ENCODE measurements around the gene TMC5. TPM values are rescaled to one million over a fixed set of nuclear protein-coding genes. Genes with fewer than 3 reads are reported as not detected.

The TMC5 gene
- total and polyA plus RNA-seq, 2 of the 13 experiments (the other 11 are each of a cell fraction or from before 2014, with no cell fraction given): 0.09 to 0.41 TPM

DNA sequence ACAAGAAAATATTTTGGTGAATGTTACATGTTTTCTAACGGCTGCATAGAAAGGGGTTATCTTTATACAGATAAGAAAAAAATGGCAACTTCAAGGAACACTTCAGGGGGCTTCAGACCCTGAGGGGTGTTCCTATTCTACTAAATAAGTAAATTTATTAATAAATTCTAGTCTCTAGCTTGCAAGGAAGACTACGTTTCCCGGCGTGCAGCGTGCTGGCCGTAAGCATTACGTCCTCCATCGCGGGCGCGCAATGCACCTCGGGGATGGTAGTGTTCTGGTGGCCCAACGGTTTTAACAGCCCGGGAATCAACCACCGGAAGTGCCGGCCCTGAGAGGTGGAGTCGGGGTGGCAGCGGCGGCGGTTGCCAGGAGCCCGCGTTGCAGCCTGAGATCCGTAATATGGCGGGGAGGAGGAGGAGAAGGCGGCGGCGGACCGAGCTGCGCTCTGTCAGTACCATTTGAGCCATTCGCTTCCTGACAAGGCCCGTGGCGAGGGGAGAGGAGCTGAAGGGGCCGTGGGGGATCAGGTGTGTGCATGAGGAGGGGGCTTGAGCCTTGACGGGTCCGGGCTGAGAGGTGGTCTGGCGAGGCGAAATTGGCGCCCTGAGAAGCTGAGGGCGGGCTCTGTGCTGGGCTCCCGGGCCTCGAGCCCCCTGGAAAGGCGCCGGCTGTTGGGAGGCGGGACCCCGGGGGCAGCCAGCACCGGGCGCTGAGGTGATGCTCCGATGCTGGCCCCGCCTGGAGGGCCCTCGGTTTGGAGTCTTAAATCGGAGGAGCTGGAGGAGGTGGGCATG lies 106.1 kb downstream of the TMC5 start, which contains the start of gene CCP110 (continued):
- TF ChIP-seq, protein P1, sequence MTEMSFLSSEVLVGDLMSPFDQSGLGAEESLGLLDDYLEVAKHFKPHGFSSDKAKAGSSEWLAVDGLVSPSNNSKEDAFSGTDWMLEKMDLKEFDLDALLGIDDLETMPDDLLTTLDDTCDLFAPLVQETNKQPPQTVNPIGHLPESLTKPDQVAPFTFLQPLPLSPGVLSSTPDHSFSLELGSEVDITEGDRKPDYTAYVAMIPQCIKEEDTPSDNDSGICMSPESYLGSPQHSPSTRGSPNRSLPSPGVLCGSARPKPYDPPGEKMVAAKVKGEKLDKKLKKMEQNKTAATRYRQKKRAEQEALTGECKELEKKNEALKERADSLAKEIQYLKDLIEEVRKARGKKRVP (CRISPR knock-in tag; IDR thresholded peaks at IDR 0.05): peak in 1 of 2 experiments; percentile 73; a peak in 1 of 4 replicates
- no peak for TF ChIP-seq FOXA1 (IDR thresholded peaks at IDR 0.05)
- no peak for TF ChIP-seq FOXA1 (CRISPR knock-in tag; IDR thresholded peaks at IDR 0.05)
- TF ChIP-seq LCORL (IDR thresholded peaks at IDR 0.05): no peak
- peak; percentile 37; the same call in 1 of the 2 replicates for TF ChIP-seq LCORL (CRISPR knock-in tag; IDR thresholded peaks at IDR 0.05)
- TF ChIP-seq, protein P2, sequence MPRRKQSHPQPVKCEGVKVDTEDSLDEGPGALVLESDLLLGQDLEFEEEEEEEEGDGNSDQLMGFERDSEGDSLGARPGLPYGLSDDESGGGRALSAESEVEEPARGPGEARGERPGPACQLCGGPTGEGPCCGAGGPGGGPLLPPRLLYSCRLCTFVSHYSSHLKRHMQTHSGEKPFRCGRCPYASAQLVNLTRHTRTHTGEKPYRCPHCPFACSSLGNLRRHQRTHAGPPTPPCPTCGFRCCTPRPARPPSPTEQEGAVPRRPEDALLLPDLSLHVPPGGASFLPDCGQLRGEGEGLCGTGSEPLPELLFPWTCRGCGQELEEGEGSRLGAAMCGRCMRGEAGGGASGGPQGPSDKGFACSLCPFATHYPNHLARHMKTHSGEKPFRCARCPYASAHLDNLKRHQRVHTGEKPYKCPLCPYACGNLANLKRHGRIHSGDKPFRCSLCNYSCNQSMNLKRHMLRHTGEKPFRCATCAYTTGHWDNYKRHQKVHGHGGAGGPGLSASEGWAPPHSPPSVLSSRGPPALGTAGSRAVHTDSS (CRISPR knock-in tag; conservative IDR thresholded peaks at IDR 0.05): 0 out of 2 replicates have a peak, but pooled peaks have one; percentile 57
- peak; percentile 87 for TF ChIP-seq HNRNPLL (IDR thresholded peaks at IDR 0.05; ENCODE audit: low read depth, low read length, poor library complexity, severe bottlenecking)
- TF ChIP-seq, protein P3, sequence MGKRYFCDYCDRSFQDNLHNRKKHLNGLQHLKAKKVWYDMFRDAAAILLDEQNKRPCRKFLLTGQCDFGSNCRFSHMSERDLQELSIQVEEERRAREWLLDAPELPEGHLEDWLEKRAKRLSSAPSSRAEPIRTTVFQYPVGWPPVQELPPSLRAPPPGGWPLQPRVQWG (CRISPR knock-in tag; IDR thresholded peaks at IDR 0.05; ENCODE audit: borderline replicate concordance, low read depth): no peak
- TF ChIP-seq ZNF782 (CRISPR knock-in tag; IDR thresholded peaks at IDR 0.05; ENCODE audit: borderline replicate concordance): peak; percentile 90
- TF ChIP-seq ZNF180 (CRISPR knock-in tag; IDR thresholded peaks at IDR 0.05; ENCODE audit: borderline replicate concordance, low read depth): no peak
- peak; percentile 45 for TF ChIP-seq HDAC2 (CRISPR knock-in tag; IDR thresholded peaks at IDR 0.05)
- TF ChIP-seq, protein P4, sequence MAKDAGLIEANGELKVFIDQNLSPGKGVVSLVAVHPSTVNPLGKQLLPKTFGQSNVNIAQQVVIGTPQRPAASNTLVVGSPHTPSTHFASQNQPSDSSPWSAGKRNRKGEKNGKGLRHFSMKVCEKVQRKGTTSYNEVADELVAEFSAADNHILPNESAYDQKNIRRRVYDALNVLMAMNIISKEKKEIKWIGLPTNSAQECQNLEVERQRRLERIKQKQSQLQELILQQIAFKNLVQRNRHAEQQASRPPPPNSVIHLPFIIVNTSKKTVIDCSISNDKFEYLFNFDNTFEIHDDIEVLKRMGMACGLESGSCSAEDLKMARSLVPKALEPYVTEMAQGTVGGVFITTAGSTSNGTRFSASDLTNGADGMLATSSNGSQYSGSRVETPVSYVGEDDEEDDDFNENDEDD (CRISPR knock-in tag; IDR thresholded peaks at IDR 0.05; ENCODE audit: borderline replicate concordance): peak; percentile 92
- TF ChIP-seq, protein P5, sequence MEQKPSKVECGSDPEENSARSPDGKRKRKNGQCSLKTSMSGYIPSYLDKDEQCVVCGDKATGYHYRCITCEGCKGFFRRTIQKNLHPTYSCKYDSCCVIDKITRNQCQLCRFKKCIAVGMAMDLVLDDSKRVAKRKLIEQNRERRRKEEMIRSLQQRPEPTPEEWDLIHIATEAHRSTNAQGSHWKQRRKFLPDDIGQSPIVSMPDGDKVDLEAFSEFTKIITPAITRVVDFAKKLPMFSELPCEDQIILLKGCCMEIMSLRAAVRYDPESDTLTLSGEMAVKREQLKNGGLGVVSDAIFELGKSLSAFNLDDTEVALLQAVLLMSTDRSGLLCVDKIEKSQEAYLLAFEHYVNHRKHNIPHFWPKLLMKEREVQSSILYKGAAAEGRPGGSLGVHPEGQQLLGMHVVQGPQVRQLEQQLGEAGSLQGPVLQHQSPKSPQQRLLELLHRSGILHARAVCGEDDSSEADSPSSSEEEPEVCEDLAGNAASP (CRISPR knock-in tag; IDR thresholded peaks at IDR 0.05; ENCODE audit: borderline replicate concordance): no peak
- TF ChIP-seq, protein P6, sequence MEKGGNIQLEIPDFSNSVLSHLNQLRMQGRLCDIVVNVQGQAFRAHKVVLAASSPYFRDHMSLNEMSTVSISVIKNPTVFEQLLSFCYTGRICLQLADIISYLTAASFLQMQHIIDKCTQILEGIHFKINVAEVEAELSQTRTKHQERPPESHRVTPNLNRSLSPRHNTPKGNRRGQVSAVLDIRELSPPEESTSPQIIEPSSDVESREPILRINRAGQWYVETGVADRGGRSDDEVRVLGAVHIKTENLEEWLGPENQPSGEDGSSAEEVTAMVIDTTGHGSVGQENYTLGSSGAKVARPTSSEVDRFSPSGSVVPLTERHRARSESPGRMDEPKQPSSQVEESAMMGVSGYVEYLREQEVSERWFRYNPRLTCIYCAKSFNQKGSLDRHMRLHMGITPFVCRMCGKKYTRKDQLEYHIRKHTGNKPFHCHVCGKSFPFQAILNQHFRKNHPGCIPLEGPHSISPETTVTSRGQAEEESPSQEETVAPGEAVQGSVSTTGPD (CRISPR knock-in tag; IDR thresholded peaks at IDR 0.05): no peak
- no peak for TF ChIP-seq NFIB (CRISPR knock-in tag; IDR thresholded peaks at IDR 0.05; ENCODE audit: borderline replicate concordance)
- TF ChIP-seq SNAPC2 (CRISPR knock-in tag; IDR thresholded peaks at IDR 0.05): peak; percentile 50; the same call in 1 of the 2 replicates
- TF ChIP-seq, protein P7, sequence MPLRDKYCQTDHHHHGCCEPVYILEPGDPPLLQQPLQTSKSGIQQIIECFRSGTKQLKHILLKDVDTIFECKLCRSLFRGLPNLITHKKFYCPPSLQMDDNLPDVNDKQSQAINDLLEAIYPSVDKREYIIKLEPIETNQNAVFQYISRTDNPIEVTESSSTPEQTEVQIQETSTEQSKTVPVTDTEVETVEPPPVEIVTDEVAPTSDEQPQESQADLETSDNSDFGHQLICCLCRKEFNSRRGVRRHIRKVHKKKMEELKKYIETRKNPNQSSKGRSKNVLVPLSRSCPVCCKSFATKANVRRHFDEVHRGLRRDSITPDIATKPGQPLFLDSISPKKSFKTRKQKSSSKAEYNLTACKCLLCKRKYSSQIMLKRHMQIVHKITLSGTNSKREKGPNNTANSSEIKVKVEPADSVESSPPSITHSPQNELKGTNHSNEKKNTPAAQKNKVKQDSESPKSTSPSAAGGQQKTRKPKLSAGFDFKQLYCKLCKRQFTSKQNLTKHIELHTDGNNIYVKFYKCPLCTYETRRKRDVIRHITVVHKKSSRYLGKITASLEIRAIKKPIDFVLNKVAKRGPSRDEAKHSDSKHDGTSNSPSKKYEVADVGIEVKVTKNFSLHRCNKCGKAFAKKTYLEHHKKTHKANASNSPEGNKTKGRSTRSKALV (CRISPR knock-in tag; IDR thresholded peaks at IDR 0.05): 0 out of 2 replicates have a peak, but pooled peaks have one; percentile 8
- no peak for TF ChIP-seq ZNF326 (CRISPR knock-in tag; IDR thresholded peaks at IDR 0.05; ENCODE audit: borderline replicate concordance)
- no peak for TF ChIP-seq TBX3 (IDR thresholded peaks at IDR 0.05; ENCODE audit: borderline replicate concordance)
- no peak for TF ChIP-seq ATM (IDR thresholded peaks at IDR 0.05; ENCODE audit: borderline replicate concordance)
